ENCODE data around the gene ADAMTS18. TPM values are rescaled to one million over a fixed set of nuclear protein-coding genes. Genes with fewer than 3 reads are reported as not detected.

Gene ADAMTS18
- total RNA-seq, 5 donors from 2014 or later (not counting 1 experiment from before 2014, with no cell fraction given): not detected

- no peaks in the 10 kb centered on the region for H3K4me1 Mint-ChIP-seq
- peaks cover 0 to 10% (median 6%) of the 10 kb centered on the region in 3 donors for H3K9me3 Mint-ChIP-seq
- Histone ChIP-seq H3K4me3 (ENCODE audit: control insufficient read depth in 1 of 2, extremely low read depth in 1 of 2, low read length in 1 of 2) (no peak overlapping the region), H3K27ac (ENCODE audit: low read length) (no peak overlapping the region), H3K36me3 (ENCODE audit: control insufficient read depth in 2 of 2, extremely low read depth in 1 of 2, insufficient read depth in 1 of 2, low read length in 1 of 2) (no peaks in the 10 kb centered on the region), H3K4me1 (ENCODE audit: control insufficient read depth in 1 of 2, extremely low read depth in 1 of 2, insufficient read depth in 2 of 2, low read length in 2 of 2) (no peaks in the 10 kb centered on the region), H3K27me3 (replicated peaks in 1 of 2; ENCODE audit: control insufficient read depth in 2 of 2, extremely low read depth in 1 of 2, insufficient read depth in 2 of 2, low read length in 1 of 2) (peaks cover 0 to 5% of the 10 kb centered on the region in 2 experiments), H3K9me3 (no peaks in the 10 kb centered on the region)
- WGBS (ENCODE audit: insufficient coverage): 100% methylated on average over 1 of the region's 2 CpGs
- no peaks in the 10 kb centered on the region for H3K36me3 Mint-ChIP-seq
- H3K27me3 Mint-ChIP-seq: peaks cover 0 to 3% of the 10 kb centered on the region in 2 donors
- no peak overlapping the region for H3K4me3 Mint-ChIP-seq
- no peak overlapping the region for H3K27ac Mint-ChIP-seq
- ChIA-PET POLR2A (no interaction called here), CTCF (no interaction called here)
- no peak for DNase-seq
- ATAC-seq (replicated peaks in 1 of 4): no peak
These were observed 20.0 kb downstream of the ADAMTS18 start for GRCh38 chr16:77414752-77415231.

GRCh38 chr16:77410449-77410848, 24.4 kb downstream of the ADAMTS18 start:
- no peak overlapping the region for H3K27ac Mint-ChIP-seq
- H3K4me1 ChIP-seq (ENCODE audit: control insufficient read depth in 1 of 2, extremely low read depth in 1 of 2, insufficient read depth in 2 of 2, low read length in 2 of 2): no peaks in the 10 kb centered on the region
- no peaks in the 10 kb centered on the region for H3K36me3 ChIP-seq (ENCODE audit: control insufficient read depth in 2 of 2, extremely low read depth in 1 of 2, insufficient read depth in 1 of 2, low read length in 1 of 2)
- ChIA-PET POLR2A (no interaction called here), CTCF (no interaction called here)
- no peaks in the 10 kb centered on the region for H3K4me1 Mint-ChIP-seq
- no peaks in the 10 kb centered on the region for H3K9me3 ChIP-seq
- H3K36me3 Mint-ChIP-seq: no peaks in the 10 kb centered on the region
- no CpG with 5 or more reads among the region's 4 CpGs for WGBS (ENCODE audit: insufficient coverage)
- H3K4me3 Mint-ChIP-seq: no peak overlapping the region
- peaks cover 0 to 2% of the 10 kb centered on the region in 2 donors for H3K27me3 Mint-ChIP-seq
- ATAC-seq (replicated peaks in 1 of 4) (no peak), DNase-seq (no peak)
- H3K4me3 ChIP-seq (ENCODE audit: control insufficient read depth in 1 of 2, extremely low read depth in 1 of 2, low read length in 1 of 2): no peak overlapping the region
- H3K9me3 Mint-ChIP-seq: peaks cover 0 to 10% (median 0%) of the 10 kb centered on the region in 3 donors
- no peak overlapping the region for H3K27ac ChIP-seq (ENCODE audit: low read length)
- H3K27me3 ChIP-seq (replicated peaks in 1 of 2; ENCODE audit: control insufficient read depth in 2 of 2, extremely low read depth in 1 of 2, insufficient read depth in 2 of 2, low read length in 1 of 2): no peaks in the 10 kb centered on the region

GRCh38 chr16:77409311-77409710, 25.5 kb downstream of the ADAMTS18 start:
- no peaks in the 10 kb centered on the region for H3K4me1 ChIP-seq (ENCODE audit: control insufficient read depth in 1 of 2, extremely low read depth in 1 of 2, insufficient read depth in 2 of 2, low read length in 2 of 2)
- ATAC-seq (replicated peaks in 1 of 4): no peak
- Mint-ChIP-seq H3K4me3 (no peak overlapping the region), H3K4me1 (no peaks in the 10 kb centered on the region), H3K9me3 (peaks cover 0 to 10% (median 0%) of the 10 kb centered on the region in 3 donors), H3K27ac (no peak overlapping the region), H3K27me3 (peaks cover 0 to 6% of the 10 kb centered on the region in 2 donors), H3K36me3 (no peaks in the 10 kb centered on the region)
- POLR2A ChIA-PET: no interaction called here
- H3K9me3 ChIP-seq: no peaks in the 10 kb centered on the region
- WGBS (ENCODE audit: insufficient coverage): 51% methylated on average over 3 of the region's 5 CpGs
- H3K27ac ChIP-seq (ENCODE audit: low read length): no peak overlapping the region
- H3K36me3 ChIP-seq (ENCODE audit: control insufficient read depth in 2 of 2, extremely low read depth in 1 of 2, insufficient read depth in 1 of 2, low read length in 1 of 2): no peaks in the 10 kb centered on the region
- H3K27me3 ChIP-seq (replicated peaks in 1 of 2; ENCODE audit: control insufficient read depth in 2 of 2, extremely low read depth in 1 of 2, insufficient read depth in 2 of 2, low read length in 1 of 2): peaks cover 0 to 3% of the 10 kb centered on the region in 2 experiments
- H3K4me3 ChIP-seq (ENCODE audit: control insufficient read depth in 1 of 2, extremely low read depth in 1 of 2, low read length in 1 of 2): no peak overlapping the region
- CTCF ChIA-PET: no interaction called here
- DNase-seq: no peak

GRCh38 chr16:77408607-77409006, 26.2 kb downstream of the ADAMTS18 start:
- H3K36me3 Mint-ChIP-seq: no peaks in the 10 kb centered on the region
- ATAC-seq (replicated peaks in 1 of 4) (no peak), DNase-seq (no peak)
- ChIA-PET CTCF (no interaction called here), POLR2A (no interaction called here)
- H3K4me3 ChIP-seq (ENCODE audit: control insufficient read depth in 1 of 2, extremely low read depth in 1 of 2, low read length in 1 of 2): no peak overlapping the region
- H3K27ac Mint-ChIP-seq: no peak overlapping the region
- no peaks in the 10 kb centered on the region for H3K4me1 Mint-ChIP-seq
- H3K27me3 Mint-ChIP-seq: peaks cover 2 to 6% of the 10 kb centered on the region in 2 donors
- H3K9me3 Mint-ChIP-seq: peaks cover 0 to 10% (median 0%) of the 10 kb centered on the region in 3 donors
- H3K4me3 Mint-ChIP-seq: no peak overlapping the region
- no peaks in the 10 kb centered on the region for H3K9me3 ChIP-seq
- H3K27me3 ChIP-seq (replicated peaks in 1 of 2; ENCODE audit: control insufficient read depth in 2 of 2, extremely low read depth in 1 of 2, insufficient read depth in 2 of 2, low read length in 1 of 2): peaks cover 0 to 3% of the 10 kb centered on the region in 2 experiments
- H3K36me3 ChIP-seq (ENCODE audit: control insufficient read depth in 2 of 2, extremely low read depth in 1 of 2, insufficient read depth in 1 of 2, low read length in 1 of 2): no peaks in the 10 kb centered on the region
- no peaks in the 10 kb centered on the region for H3K4me1 ChIP-seq (ENCODE audit: control insufficient read depth in 1 of 2, extremely low read depth in 1 of 2, insufficient read depth in 2 of 2, low read length in 2 of 2)
- no peak overlapping the region for H3K27ac ChIP-seq (ENCODE audit: low read length)

DNA sequence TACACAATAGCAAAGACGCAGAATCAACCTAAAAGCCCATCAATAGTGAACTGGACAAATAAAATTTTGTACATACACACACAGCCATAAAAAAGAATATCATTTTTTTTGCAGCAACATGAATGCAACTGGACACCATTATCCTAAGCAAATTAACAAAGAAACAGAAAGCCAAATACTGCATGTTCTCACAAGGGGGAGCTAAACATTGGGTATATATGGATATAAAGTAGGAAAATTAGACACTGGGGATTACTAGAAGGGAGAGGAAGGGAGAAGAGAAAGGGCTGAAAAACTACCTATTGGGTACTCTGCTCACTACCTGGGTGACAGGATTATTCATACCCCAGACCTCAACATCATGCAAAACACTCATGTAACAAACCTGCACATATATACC, 28.2 kb downstream of the ADAMTS18 start:
- ATAC-seq (replicated peaks in 1 of 4): no peak
- Mint-ChIP-seq H3K4me3 (no peak overlapping the region), H3K4me1 (no peaks in the 10 kb centered on the region), H3K27me3 (peaks cover 6 to 9% of the 10 kb centered on the region in 2 donors), H3K27ac (no peak overlapping the region), H3K9me3 (peaks cover 0 to 10% (median 0%) of the 10 kb centered on the region in 3 donors), H3K36me3 (no peaks in the 10 kb centered on the region)
- ChIA-PET CTCF (no interaction called here), POLR2A (no interaction called here)
- no peaks in the 10 kb centered on the region for H3K9me3 ChIP-seq
- WGBS (ENCODE audit: insufficient coverage): 67% methylated on average over 1 of the region's 1 CpG
- H3K4me1 ChIP-seq (ENCODE audit: control insufficient read depth in 1 of 2, extremely low read depth in 1 of 2, insufficient read depth in 2 of 2, low read length in 2 of 2): no peaks in the 10 kb centered on the region
- no peak for DNase-seq
- H3K27me3 ChIP-seq (replicated peaks in 1 of 2; ENCODE audit: control insufficient read depth in 2 of 2, extremely low read depth in 1 of 2, insufficient read depth in 2 of 2, low read length in 1 of 2): peaks cover 0 to 3% of the 10 kb centered on the region in 2 experiments
- H3K36me3 ChIP-seq (ENCODE audit: control insufficient read depth in 2 of 2, extremely low read depth in 1 of 2, insufficient read depth in 1 of 2, low read length in 1 of 2): no peaks in the 10 kb centered on the region
- no peak overlapping the region for H3K27ac ChIP-seq (ENCODE audit: low read length)
- no peak overlapping the region for H3K4me3 ChIP-seq (ENCODE audit: control insufficient read depth in 1 of 2, extremely low read depth in 1 of 2, low read length in 1 of 2)

DNA sequence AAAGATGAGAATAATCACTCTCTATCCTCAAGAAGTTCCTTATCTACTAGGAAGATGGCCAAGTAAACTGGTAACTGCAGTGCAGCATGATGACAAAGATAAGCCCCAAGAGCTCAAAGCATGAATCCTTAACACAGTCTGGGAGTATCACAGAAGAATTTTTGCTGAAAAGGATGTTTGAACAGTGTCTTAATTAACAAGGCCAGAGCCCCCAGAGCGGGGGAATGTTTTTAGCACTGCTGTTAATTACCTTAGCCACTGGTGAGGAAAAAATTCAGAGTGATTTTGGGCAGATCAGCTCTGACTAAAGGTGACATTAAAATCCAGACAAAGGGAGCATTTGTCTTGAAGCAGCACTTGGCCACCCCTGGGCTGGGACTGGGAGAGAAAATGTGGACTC, 30.1 kb downstream of the ADAMTS18 start:
- Histone ChIP-seq H3K4me1 (ENCODE audit: control insufficient read depth in 1 of 2, extremely low read depth in 1 of 2, insufficient read depth in 2 of 2, low read length in 2 of 2) (no peaks in the 10 kb centered on the region), H3K36me3 (ENCODE audit: control insufficient read depth in 2 of 2, extremely low read depth in 1 of 2, insufficient read depth in 1 of 2, low read length in 1 of 2) (no peaks in the 10 kb centered on the region), H3K4me3 (ENCODE audit: control insufficient read depth in 1 of 2, extremely low read depth in 1 of 2, low read length in 1 of 2) (no peak overlapping the region), H3K27me3 (replicated peaks in 1 of 2; ENCODE audit: control insufficient read depth in 2 of 2, extremely low read depth in 1 of 2, insufficient read depth in 2 of 2, low read length in 1 of 2) (peaks cover 0 to 3% of the 10 kb centered on the region in 2 experiments), H3K9me3 (no peaks in the 10 kb centered on the region), H3K27ac (ENCODE audit: low read length) (no peak overlapping the region)
- no peak for ATAC-seq (replicated peaks in 1 of 4)
- Mint-ChIP-seq H3K4me1 (no peaks in the 10 kb centered on the region), H3K27ac (no peak overlapping the region), H3K4me3 (no peak overlapping the region), H3K27me3 (peaks cover 9 to 15% of the 10 kb centered on the region in 2 donors), H3K9me3 (peaks cover 0 to 5% (median 0%) of the 10 kb centered on the region in 3 donors), H3K36me3 (no peaks in the 10 kb centered on the region)
- POLR2A ChIA-PET: no interaction called here
- CTCF ChIA-PET: no interaction called here
- DNase-seq: no peak
- WGBS (ENCODE audit: insufficient coverage): 50% methylated on average over 1 of the region's 1 CpG

- H3K36me3 ChIP-seq (ENCODE audit: control insufficient read depth in 2 of 2, extremely low read depth in 1 of 2, insufficient read depth in 1 of 2, low read length in 1 of 2): no peaks in the 10 kb centered on the region
- ATAC-seq (replicated peaks in 1 of 4) (no peak), DNase-seq (no peak)
- WGBS (ENCODE audit: insufficient coverage): no CpG with 5 or more reads among the region's 2 CpGs
- Mint-ChIP-seq H3K27me3 (peaks cover 9 to 15% of the 10 kb centered on the region in 2 donors), H3K4me1 (no peaks in the 10 kb centered on the region), H3K9me3 (peaks cover 0 to 5% (median 0%) of the 10 kb centered on the region in 3 donors), H3K27ac (no peak overlapping the region), H3K36me3 (no peaks in the 10 kb centered on the region), H3K4me3 (no peak overlapping the region)
- H3K4me1 ChIP-seq (ENCODE audit: control insufficient read depth in 1 of 2, extremely low read depth in 1 of 2, insufficient read depth in 2 of 2, low read length in 2 of 2): no peaks in the 10 kb centered on the region
- no peak overlapping the region for H3K4me3 ChIP-seq (ENCODE audit: control insufficient read depth in 1 of 2, extremely low read depth in 1 of 2, low read length in 1 of 2)
- H3K27ac ChIP-seq (ENCODE audit: low read length): no peak overlapping the region
- peaks cover 0 to 3% of the 10 kb centered on the region in 2 experiments for H3K27me3 ChIP-seq (replicated peaks in 1 of 2; ENCODE audit: control insufficient read depth in 2 of 2, extremely low read depth in 1 of 2, insufficient read depth in 2 of 2, low read length in 1 of 2)
- ChIA-PET POLR2A (no interaction called here), CTCF (no interaction called here)
- H3K9me3 ChIP-seq: no peaks in the 10 kb centered on the region
These were observed 31.1 kb downstream of the ADAMTS18 start for GRCh38 chr16:77403732-77404131.

All from T-cell (primary cell).